ENCODE measurements around the gene PHLPP1.

DNA sequence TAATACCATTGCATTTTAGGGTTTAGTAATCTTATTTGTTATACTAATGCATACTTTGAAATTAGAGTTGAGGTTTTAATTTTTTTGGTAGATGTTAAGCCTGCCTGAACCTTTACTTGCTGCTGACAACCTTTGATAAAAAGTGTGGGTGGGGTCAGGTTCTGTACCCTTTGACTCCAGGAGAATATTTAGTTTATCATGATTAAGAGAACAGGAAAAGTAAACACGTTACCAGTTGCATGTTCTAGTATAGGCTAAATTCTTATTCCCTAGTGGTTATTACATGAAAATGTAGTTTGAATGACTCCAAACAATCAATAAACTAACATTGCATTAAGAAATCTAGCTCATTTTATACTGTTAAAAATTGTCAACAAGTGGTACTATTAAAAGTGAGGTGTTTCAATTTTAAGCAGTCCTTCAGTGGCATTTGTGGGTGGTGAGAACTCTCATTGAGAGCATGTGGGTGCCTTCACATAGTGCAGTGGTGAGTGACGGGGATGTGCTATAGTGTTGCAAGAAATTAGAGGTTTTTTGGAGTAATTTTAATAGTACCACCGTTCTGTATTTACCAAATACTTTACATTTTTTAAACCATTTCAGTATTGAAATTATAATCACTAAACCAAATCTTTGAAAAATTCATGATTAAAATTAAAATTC is 29.9 kb downstream of the PHLPP1 start:
- TF ChIP-seq, protein P1, sequence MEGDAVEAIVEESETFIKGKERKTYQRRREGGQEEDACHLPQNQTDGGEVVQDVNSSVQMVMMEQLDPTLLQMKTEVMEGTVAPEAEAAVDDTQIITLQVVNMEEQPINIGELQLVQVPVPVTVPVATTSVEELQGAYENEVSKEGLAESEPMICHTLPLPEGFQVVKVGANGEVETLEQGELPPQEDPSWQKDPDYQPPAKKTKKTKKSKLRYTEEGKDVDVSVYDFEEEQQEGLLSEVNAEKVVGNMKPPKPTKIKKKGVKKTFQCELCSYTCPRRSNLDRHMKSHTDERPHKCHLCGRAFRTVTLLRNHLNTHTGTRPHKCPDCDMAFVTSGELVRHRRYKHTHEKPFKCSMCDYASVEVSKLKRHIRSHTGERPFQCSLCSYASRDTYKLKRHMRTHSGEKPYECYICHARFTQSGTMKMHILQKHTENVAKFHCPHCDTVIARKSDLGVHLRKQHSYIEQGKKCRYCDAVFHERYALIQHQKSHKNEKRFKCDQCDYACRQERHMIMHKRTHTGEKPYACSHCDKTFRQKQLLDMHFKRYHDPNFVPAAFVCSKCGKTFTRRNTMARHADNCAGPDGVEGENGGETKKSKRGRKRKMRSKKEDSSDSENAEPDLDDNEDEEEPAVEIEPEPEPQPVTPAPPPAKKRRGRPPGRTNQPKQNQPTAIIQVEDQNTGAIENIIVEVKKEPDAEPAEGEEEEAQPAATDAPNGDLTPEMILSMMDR (conservative IDR thresholded peaks at IDR 0.05; ENCODE audit: low read depth in 2 of 2), result no peak
- TF ChIP-seq EZH2 (IDR thresholded peaks at IDR 0.05; ENCODE audit: low read depth, unreplicated experiment) (no peak), NANOG (IDR thresholded peaks at IDR 0.05; ENCODE audit: borderline replicate concordance) (no peak), EZH2phosphoT487 (IDR thresholded peaks at IDR 0.05; ENCODE audit: unreplicated experiment) (no peak), POLR2AphosphoS5 (IDR thresholded peaks at IDR 0.05; ENCODE audit: low read depth) (no peak), ZNF114 (CRISPR knock-in tag; IDR thresholded peaks at IDR 0.05) (no peak)
- TF ChIP-seq, protein P2, sequence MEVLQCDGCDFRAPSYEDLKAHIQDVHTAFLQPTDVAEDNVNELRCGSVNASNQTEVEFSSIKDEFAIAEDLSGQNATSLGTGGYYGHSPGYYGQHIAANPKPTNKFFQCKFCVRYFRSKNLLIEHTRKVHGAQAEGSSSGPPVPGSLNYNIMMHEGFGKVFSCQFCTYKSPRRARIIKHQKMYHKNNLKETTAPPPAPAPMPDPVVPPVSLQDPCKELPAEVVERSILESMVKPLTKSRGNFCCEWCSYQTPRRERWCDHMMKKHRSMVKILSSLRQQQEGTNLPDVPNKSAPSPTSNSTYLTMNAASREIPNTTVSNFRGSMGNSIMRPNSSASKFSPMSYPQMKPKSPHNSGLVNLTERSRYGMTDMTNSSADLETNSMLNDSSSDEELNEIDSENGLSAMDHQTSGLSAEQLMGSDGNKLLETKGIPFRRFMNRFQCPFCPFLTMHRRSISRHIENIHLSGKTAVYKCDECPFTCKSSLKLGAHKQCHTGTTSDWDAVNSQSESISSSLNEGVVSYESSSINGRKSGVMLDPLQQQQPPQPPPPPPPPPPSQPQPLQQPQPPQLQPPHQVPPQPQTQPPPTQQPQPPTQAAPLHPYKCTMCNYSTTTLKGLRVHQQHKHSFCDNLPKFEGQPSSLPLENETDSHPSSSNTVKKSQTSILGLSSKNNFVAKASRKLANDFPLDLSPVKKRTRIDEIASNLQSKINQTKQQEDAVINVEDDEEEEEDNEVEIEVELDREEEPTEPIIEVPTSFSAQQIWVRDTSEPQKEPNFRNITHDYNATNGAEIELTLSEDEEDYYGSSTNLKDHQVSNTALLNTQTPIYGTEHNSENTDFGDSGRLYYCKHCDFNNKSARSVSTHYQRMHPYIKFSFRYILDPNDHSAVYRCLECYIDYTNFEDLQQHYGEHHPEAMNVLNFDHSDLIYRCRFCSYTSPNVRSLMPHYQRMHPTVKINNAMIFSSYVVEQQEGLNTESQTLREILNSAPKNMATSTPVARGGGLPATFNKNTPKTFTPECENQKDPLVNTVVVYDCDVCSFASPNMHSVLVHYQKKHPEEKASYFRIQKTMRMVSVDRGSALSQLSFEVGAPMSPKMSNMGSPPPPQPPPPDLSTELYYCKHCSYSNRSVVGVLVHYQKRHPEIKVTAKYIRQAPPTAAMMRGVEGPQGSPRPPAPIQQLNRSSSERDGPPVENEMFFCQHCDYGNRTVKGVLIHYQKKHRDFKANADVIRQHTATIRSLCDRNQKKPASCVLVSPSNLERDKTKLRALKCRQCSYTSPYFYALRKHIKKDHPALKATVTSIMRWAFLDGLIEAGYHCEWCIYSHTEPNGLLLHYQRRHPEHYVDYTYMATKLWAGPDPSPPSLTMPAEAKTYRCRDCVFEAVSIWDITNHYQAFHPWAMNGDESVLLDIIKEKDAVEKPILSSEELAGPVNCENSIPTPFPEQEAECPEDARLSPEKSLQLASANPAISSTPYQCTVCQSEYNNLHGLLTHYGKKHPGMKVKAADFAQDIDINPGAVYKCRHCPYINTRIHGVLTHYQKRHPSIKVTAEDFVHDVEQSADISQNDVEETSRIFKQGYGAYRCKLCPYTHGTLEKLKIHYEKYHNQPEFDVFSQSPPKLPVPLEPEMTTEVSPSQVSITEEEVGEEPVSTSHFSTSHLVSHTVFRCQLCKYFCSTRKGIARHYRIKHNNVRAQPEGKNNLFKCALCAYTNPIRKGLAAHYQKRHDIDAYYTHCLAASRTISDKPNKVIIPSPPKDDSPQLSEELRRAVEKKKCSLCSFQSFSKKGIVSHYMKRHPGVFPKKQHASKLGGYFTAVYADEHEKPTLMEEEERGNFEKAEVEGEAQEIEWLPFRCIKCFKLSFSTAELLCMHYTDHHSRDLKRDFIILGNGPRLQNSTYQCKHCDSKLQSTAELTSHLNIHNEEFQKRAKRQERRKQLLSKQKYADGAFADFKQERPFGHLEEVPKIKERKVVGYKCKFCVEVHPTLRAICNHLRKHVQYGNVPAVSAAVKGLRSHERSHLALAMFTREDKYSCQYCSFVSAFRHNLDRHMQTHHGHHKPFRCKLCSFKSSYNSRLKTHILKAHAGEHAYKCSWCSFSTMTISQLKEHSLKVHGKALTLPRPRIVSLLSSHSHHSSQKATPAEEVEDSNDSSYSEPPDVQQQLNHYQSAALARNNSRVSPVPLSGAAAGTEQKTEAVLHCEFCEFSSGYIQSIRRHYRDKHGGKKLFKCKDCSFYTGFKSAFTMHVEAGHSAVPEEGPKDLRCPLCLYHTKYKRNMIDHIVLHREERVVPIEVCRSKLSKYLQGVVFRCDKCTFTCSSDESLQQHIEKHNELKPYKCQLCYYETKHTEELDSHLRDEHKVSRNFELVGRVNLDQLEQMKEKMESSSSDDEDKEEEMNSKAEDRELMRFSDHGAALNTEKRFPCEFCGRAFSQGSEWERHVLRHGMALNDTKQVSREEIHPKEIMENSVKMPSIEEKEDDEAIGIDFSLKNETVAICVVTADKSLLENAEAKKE (CRISPR knock-in tag; IDR thresholded peaks at IDR 0.05), result no peak
- TF ChIP-seq, protein P3, sequence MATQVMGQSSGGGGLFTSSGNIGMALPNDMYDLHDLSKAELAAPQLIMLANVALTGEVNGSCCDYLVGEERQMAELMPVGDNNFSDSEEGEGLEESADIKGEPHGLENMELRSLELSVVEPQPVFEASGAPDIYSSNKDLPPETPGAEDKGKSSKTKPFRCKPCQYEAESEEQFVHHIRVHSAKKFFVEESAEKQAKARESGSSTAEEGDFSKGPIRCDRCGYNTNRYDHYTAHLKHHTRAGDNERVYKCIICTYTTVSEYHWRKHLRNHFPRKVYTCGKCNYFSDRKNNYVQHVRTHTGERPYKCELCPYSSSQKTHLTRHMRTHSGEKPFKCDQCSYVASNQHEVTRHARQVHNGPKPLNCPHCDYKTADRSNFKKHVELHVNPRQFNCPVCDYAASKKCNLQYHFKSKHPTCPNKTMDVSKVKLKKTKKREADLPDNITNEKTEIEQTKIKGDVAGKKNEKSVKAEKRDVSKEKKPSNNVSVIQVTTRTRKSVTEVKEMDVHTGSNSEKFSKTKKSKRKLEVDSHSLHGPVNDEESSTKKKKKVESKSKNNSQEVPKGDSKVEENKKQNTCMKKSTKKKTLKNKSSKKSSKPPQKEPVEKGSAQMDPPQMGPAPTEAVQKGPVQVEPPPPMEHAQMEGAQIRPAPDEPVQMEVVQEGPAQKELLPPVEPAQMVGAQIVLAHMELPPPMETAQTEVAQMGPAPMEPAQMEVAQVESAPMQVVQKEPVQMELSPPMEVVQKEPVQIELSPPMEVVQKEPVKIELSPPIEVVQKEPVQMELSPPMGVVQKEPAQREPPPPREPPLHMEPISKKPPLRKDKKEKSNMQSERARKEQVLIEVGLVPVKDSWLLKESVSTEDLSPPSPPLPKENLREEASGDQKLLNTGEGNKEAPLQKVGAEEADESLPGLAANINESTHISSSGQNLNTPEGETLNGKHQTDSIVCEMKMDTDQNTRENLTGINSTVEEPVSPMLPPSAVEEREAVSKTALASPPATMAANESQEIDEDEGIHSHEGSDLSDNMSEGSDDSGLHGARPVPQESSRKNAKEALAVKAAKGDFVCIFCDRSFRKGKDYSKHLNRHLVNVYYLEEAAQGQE (IDR thresholded peaks at IDR 0.05; ENCODE audit: unreplicated experiment), result no peak
